DMS153 (cell line): Measurements from ENCODE around the gene CERS3.

Experiments used
- DNase-seq: peaks from one replicate; lab custom pipeline; 2025; lab: John Stamatoyannopoulos, UW

Gene CERS3

DNA sequence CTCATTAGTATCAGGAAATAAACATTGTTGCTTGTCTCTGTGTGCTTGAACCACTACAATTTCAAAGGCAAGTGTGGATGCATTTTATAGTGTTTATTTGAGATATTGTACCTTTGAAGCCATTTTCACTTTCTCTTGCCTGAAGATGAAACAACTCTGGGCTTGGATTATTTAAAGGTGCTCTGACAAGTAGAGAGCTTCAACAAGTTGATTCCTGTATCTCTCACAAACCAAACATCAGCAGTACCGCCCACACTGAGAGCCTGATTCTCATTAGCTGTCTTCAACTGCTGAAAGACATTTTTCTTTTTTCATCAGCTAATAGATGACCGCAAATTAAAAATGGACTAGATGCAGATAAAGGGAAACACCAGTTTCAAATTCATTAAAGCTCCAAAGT is 806 bp upstream of the CERS3 start:
- no peak for DNase-seq

DNA sequence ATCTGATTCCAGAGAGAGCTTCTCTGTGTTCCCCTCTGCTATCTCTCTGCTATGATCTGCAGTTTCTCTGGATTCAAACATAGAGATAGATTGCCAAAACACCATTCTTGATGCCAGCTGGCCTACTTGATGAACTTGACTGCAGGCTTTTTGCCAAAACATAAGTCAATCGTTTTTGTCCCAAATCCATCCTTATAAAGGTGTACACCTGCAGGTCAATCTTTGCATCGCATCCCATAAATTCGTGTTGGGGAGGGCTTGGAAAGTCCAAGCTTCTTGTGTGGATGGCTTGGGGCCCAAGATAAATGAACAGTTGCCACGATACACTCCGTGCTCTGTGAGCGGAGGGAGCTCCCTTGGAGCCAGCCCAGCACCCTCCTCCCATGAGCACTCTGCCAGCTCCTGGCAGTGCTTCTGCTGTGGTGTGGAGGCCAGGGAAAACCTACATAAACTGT is 2.7 kb downstream of the CERS3 start:
- no peak for DNase-seq

DNA sequence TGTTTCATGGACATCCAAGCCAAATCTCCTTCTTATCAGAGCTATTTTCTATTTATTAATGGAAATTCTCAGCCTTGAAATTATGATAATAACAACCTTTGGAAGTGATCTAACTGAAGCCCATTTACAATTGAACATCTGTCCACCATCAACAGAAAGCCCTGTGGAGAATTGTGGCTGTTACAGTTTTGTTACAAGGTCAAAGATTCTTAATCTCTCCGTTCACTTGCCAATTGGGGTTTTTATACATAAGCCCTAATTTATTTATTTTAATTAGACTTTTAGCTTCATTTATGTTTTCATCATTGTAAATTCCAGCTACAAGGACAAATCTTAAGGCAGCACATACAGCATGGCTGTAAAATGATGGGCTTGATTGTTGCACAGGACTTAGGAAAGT is 3.3 kb downstream of the CERS3 start:
- DNase-seq = no peak

DNA sequence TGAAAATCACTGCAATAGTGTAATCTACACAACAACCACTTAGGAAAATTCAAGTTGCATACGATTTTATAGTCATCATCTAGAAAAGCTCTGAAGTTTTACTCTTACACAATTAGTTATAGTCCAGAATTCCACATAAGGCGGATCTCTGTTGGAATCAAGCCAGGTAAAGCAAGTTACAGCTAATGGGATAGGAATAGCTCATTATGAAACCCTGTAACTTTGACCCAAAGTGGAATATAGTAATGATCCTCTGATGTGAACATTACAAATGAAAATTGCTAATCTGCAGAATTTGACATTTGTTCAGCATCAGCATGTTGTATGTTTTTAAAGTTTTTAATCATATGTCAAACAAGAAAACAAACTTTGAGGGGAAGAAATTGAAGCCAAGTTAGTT is 4.4 kb downstream of the CERS3 start:
- no peak for DNase-seq

- no peak for DNase-seq
These were observed 6.8 kb downstream of the CERS3 start for GRCh38 chr15:100521907-100522306.

DNA sequence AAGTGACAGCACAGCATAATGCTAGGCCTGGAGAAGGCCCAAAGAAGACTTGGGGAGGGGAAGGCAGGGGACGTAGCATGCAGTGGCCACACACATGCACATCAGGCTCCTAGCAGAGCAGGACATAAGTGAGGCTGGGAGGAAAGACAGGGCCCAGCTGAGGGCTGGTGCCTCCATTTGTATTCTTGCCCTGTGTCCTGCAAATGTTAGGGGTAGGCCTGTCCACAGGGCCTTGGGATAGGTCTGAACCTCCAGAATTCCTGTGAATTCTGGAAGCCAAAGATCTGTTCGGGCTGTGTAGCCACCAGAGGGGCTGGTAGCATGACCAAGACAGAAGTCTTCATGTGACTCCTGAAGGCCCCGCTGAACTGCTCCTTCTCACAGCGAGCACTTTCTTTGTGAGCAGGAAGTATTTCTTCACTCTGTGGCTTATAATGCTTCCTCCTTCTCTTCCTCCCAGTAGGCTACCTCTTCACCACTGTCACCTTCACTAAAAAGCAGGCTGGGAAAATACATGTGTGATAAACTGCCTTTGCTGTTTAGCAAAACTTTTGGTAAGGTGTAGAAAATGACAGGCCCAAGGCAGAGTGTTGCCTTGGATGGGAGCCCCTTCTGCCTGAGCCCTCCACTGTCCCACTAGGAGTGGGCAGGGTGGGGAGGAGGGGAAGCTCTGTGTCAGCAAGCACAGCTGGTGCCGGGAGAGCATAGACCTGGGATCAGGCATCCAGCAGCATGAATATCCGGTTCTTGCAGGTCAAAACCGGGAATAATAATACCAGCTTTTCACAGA is 8.4 kb downstream of the CERS3 start:
- no peak for DNase-seq

DNA sequence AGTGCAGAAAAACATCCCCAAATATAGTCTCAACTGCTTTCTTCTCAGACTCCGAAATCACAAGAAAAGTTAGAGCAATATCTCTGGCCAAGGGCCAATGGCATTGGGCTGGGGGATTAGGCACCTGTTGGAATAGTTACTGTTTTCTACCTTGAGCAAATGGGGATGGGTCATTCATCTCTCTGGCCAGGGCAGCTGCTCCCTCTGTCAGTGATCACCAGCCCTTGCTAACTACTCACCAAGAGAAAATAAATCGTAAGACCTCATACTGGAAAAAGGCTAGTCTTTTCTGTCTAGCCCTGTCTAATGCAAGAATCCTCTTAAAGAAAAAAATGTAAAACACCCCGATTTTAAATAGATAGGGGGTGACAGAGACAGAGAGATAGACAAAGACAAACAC is 10.9 kb downstream of the CERS3 start:
- no peak for DNase-seq

- DNase-seq = no peak
These were observed 11.9 kb downstream of the CERS3 start for GRCh38 chr15:100516643-100517512.

GRCh38 chr15:100515758-100516157 is 13.0 kb downstream of the CERS3 start:
- DNase-seq = no peak

GRCh38 chr15:100508641-100509300 is 20.0 kb downstream of the CERS3 start:
- no peak for DNase-seq

GRCh38 chr15:100502651-100503050 is 26.1 kb downstream of the CERS3 start:
- no peak for DNase-seq

DNA sequence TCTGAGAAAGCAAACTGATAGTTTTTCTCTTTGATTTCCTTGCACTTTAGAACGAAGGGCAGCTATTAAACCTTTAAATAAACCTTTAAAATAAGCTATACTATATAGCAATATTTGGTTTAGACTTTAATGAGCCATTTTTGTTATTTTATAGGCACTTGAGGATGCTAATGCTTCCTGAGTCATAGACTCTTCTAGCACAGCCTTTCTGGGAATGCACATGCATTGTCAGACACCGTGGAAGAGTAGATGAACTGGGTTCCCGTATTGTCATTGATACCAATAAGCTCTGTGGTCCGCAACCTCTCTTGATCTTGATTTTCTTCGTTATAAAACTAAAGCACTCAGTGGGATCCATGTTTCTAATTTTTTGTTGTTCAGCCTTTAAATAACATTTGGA is 27.6 kb downstream of the CERS3 start:
- DNase-seq = no peak

DNA sequence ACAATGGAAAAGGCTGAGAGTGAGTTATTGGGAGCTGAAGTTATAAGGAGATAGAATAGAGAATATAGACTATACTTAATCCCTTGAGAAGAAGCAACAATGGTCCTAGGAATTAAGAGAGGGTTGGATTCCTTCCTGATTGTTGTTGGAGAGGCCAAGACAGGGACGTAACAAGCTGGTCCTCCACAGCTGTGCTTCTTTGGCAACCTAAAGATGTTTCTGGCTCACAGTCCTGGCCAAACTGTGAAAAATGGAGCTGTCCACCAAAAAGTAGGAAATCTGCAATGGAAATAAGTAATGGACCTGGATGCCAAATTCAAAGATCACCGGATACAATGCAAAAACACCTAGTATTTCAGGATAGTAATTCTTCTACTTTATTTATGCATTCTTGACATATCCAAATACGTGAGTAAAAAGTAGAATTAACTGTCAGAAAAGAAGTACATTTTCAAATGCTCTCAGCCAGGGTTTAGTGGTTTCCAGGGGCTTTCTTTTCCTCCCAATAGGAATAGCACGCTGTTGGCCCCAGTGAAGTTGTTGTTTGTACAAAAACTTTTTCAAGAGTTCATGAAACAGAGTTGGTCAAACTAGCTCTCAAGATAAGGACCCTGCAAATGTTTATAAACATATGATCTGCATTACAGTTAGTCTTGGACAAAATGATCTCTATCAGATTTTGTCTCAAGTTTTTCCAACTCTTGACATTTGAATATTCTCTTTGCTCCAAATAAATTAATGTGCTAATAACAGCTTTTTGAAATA is 28.3 kb downstream of the CERS3 start:
- no peak for DNase-seq

- no peak for DNase-seq
These were observed 32.9 kb downstream of the CERS3 start for GRCh38 chr15:100495861-100496260.

GRCh38 chr15:100493213-100493612 is 35.5 kb downstream of the CERS3 start:
- no peak for DNase-seq

GRCh38 chr15:100484443-100484842 is 44.3 kb downstream of the CERS3 start:
- no peak for DNase-seq

GRCh38 chr15:100483370-100483769 is 45.4 kb downstream of the CERS3 start:
- no peak for DNase-seq

GRCh38 chr15:100476805-100477204 is 51.9 kb downstream of the CERS3 start:
- DNase-seq = no peak

GRCh38 chr15:100472736-100473135 is 56.0 kb downstream of the CERS3 start:
- no peak for DNase-seq

- DNase-seq = no peak
These were observed 56.8 kb downstream of the CERS3 start for GRCh38 chr15:100471933-100472332.

DNA sequence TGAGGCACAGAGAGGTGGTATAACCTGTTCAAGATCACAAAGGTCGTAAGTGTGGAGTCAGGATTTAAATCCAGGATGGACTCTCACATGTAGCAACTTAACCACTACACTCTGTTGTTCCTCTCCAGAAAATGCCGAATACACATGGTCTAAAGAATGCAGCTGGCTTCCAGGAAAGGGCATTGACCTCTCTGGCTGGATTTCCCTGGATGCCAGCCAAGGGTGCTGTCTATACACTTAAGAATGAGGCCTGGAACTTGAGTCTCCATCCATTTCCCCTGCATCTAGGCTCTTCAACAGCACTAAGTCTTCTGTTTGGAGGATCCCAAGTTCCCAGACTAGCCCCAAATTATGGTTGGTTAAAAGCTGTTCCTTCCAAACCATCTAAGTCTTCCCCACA is 60.5 kb downstream of the CERS3 start:
- no peak for DNase-seq

- no peak for DNase-seq
These were observed 62.7 kb downstream of the CERS3 start for GRCh38 chr15:100466073-100466472.
